ENCODE results near the gene HRAS. TPM values are rescaled to one million over a fixed set of nuclear protein-coding genes. Genes with fewer than 3 reads are reported as not detected.
"Not testable (repeated sequence)": the region's sequence is repeated elsewhere in the genome, so short reads cannot be mapped to it uniquely, and the experiment has no call there.

HRAS gene
- 10 to 100 TPM; 41.2 to 57.3 (median 51.9) TPM for polyA plus RNA-seq (ENCODE audit: insufficient read length in 4 of 4)

GRCh38 chr11:535519-536454 lies at the start of gene HRAS:
Gene HRAS (minus strand): TSS chr11:535576.
- DNase-seq (ENCODE audit: low read depth in 4 of 4, low spot score in 2 of 4) = peak; percentile 60 to 91 (median 86)

DNA sequence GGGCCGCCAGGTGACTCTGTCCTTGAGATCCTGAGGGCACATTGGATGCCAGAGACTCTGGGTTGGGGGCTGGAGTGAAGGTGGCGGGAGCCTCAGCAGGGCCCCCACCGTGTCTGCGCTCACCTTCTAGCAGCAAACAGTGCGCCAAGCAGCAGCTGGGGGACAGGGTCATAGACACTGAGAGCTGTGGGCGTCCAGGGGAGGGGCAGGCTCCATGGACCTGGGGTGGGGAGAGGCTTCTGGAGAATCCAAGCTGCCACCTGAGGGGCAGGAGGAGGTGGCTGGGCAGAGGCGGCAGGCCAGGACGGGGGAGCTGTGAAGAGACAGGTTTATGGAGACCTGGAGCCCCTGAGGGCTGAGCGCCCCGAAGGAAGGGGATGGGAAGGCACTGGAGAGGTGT lies 48.9 kb upstream of the HRAS start:
- no peak for DNase-seq (ENCODE audit: low read depth in 4 of 4, low spot score in 2 of 4)

- no peak for DNase-seq (ENCODE audit: low read depth in 4 of 4, low spot score in 2 of 4)
These were observed 46.4 kb upstream of the HRAS start for GRCh38 chr11:581752-582151.

GRCh38 chr11:581342-581741 lies 46.0 kb upstream of the HRAS start:
- DNase-seq (ENCODE audit: low read depth in 4 of 4, low spot score in 2 of 4) = no peak

GRCh38 chr11:579830-580601 lies 44.6 kb upstream of the HRAS start:
- no peak for DNase-seq (ENCODE audit: low read depth in 4 of 4, low spot score in 2 of 4)

GRCh38 chr11:578276-579035 lies 43.1 kb upstream of the HRAS start:
- DNase-seq (ENCODE audit: low read depth in 4 of 4, low spot score in 2 of 4) = no peak

DNA sequence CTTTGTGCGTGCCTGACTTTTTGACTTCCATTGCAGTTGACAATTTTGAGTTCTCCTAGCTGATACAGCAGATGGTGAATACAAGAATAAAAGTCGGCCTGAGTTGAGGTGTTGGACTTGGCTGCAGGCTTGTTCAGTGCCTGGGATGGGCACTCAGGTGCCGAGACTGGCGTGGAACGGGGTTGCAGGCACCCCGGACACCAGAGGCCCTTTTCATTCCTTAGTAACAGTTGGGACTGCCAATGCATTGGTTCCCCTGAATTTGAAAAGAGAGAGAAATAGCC lies 42.2 kb upstream of the HRAS start:
- DNase-seq (ENCODE audit: low read depth in 4 of 4, low spot score in 2 of 4) = no peak

- no peak for DNase-seq (ENCODE audit: low read depth in 4 of 4, low spot score in 2 of 4)
These were observed 41.6 kb upstream of the HRAS start for GRCh38 chr11:576811-577610.

GRCh38 chr11:575996-576768 lies 40.8 kb upstream of the HRAS start, which contains the start of gene PHRF1:
Gene PHRF1 (plus strand): TSS chr11:576470. CDS start chr11:581513, 5,043 bp downstream.
- DNase-seq (ENCODE audit: low read depth in 4 of 4, low spot score in 2 of 4) = peak; percentile 86 to 93 (median 89)

GRCh38 chr11:575313-575995 lies 40.1 kb upstream of the HRAS start:
- no peak for DNase-seq (ENCODE audit: low read depth in 4 of 4, low spot score in 2 of 4)

DNA sequence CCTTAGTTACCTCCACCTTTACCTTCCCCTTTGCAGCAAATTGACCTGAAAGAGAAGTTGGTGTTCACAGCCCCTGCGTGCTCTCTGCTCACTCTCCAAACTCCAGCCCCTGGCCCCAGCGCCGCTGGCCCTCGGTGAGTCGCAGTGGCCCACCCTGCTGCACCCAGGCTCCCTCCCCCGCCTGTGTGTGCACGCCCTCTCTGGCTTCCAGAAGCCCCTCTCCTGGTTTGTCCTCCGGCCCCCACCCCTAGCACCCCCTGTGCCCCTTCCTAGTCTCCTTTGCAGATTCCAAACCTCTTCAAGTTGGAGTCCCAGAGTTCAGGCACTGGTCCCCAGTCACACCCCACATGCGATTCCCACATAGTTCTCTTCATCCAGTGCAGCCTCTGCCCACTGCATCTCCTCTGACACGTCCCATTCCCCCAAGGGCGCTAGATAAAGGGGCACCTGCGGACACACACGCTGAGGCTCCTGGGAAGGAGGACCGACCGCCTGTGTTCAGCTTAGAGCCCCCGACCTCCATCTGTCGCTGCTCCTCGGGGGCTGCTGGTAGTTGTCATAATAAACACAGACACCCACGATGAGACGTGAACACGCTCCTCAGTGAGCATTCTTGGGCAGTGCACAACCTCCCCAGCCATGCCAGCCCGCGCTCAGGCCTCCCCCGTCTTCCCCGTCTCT lies 39.4 kb upstream of the HRAS start:
- DNase-seq (ENCODE audit: low read depth in 4 of 4, low spot score in 2 of 4) = no peak

GRCh38 chr11:574031-574570 lies 38.7 kb upstream of the HRAS start:
- not testable (repeated sequence) for DNase-seq (ENCODE audit: low read depth in 4 of 4, low spot score in 2 of 4)

DNA sequence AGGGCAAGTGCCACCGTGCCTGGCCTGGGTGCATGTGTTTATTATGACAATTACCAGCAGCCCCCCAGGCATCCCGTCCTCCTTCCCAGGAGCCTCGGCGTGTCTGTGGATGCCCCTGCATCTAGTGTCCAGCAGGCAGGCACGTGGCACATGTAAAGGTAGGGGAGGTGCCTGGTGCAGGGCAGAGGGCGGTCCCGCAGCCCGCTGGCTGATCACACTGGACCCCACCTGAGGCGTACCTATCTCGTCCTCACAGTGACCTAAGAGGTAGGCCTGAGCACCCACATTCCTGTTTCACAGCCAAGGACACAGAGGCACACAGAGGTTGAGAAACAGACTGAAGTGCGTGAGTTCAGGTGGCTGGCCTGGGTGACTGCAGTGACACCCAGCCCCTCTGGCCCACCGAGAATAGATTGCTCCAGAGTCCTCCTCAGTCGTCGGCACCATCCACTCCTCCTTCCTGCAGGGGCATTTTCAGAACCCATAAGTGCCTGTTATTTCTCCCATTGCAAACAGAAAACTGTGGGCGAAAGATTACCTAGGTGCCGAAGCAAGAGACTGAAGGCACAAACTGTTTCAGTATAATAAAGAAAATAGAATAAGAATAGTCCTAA lies 37.9 kb upstream of the HRAS start:
- no peak for DNase-seq (ENCODE audit: low read depth in 4 of 4, low spot score in 2 of 4)

DNA sequence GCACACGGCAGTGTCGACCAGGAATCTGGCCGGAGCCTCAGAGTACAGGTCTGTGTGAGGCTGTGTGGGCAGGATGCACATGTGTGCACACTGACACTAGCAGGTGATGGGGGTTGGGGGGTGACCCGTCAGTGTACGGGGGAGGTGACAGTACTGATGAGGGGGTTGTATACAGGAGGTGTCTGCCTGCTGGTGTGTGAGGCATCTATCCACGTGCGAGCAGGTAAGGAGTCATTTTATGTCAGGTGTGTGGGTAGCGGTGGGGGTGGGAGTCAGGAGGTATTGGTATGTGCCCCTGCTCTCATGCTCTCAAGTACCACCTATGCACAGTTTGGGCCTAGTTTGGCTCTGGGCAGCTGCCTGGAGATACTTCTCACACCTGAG lies 36.4 kb upstream of the HRAS start:
- no peak for DNase-seq (ENCODE audit: low read depth in 4 of 4, low spot score in 2 of 4)

DNA sequence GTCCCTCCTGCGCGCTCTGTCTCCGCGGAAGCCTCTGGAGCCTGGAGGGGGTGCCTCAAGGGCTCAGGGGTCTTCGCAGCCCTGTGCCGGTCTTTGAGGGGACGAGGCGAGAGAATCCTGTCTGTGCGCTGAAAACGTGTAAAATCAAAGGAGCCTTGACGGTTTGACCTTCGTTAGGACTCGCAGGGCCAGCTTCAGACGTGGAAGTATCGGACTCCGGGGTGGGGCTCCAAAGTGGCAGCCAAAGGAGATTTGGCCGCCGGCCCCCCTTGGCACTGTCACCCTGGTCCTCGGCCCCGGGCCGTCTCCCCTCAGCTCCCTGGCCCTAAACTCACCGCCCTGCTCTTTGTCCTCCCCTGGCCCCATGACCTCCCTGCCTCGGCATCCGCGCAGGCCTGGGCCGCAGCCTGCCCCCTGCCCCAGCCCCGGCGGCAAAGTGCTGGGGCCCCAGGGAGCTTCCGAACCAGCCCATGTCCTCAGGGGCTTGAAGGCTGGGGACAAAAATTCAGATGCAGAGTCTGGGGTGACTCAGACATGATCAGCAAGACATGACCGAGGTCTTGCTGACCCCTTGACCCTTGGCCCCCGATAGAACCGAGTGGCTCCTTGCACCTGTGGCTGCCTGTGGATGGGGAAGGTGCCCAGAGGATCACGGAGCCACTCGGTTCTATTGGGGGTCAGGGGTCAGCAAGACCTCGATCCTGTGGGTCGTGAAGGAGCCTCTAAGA lies 33.9 kb upstream of the HRAS start:
- no peak for DNase-seq (ENCODE audit: low read depth in 4 of 4, low spot score in 2 of 4)

DNA sequence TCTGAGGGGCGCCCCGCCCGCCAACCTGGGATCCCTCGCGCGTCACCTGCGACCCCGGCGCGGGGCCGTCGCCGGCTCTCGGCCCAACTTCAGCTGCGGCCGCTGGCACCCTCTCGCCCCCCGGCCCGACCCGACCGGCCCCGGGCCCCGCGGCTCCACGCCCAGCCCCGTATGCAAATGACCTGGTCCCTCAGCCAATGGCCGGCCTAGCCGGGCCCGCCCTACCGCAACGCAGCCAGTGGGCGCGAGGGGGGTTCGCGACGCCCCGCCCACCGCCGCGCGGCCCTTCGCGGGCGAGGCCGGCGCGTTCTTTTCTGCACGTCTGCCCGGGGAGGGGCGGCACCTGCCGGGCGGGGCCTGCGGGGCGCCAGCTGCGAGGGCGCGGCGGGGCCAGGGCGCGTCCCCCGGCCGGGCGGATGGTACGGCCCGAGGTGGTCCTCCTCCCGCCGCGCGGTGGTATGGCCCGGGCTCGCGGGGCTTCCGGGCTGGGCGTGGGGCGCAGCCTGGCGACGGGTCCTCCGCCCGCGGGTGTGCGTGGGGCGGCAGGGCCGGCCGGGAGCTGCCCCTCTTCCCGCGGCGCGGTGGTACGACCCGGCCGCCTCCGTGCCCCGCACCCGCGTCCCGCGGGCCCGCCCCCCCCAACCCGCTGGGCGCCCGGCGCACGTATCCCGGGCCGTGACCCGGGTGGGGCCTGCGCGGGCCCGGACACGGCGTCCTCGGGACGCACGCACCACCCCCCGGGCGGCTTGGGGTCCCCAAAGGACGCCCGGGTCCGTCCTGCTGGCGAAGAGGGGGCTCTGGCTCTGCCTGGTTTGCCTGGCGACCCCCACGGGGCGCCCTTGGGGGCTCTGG lies 33.2 kb upstream of the HRAS start:
- DNase-seq (ENCODE audit: low read depth in 4 of 4, low spot score in 2 of 4) = peak in 2 of 4 donors; percentile 78 to 79
